ENCODE data around the gene FBLN1.

- TF ChIP-seq, protein P1, sequence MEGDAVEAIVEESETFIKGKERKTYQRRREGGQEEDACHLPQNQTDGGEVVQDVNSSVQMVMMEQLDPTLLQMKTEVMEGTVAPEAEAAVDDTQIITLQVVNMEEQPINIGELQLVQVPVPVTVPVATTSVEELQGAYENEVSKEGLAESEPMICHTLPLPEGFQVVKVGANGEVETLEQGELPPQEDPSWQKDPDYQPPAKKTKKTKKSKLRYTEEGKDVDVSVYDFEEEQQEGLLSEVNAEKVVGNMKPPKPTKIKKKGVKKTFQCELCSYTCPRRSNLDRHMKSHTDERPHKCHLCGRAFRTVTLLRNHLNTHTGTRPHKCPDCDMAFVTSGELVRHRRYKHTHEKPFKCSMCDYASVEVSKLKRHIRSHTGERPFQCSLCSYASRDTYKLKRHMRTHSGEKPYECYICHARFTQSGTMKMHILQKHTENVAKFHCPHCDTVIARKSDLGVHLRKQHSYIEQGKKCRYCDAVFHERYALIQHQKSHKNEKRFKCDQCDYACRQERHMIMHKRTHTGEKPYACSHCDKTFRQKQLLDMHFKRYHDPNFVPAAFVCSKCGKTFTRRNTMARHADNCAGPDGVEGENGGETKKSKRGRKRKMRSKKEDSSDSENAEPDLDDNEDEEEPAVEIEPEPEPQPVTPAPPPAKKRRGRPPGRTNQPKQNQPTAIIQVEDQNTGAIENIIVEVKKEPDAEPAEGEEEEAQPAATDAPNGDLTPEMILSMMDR (conservative IDR thresholded peaks at IDR 0.05) = no peak
- TF ChIP-seq ZFX (IDR thresholded peaks at IDR 0.05) = no peak
Observed at GRCh38 chr22:45527456-45527855, 24.8 kb downstream of the FBLN1 start.

Data from C4-2B (cell line).